ENCODE measurements around the gene SOWAHA.

The SOWAHA gene

DNA sequence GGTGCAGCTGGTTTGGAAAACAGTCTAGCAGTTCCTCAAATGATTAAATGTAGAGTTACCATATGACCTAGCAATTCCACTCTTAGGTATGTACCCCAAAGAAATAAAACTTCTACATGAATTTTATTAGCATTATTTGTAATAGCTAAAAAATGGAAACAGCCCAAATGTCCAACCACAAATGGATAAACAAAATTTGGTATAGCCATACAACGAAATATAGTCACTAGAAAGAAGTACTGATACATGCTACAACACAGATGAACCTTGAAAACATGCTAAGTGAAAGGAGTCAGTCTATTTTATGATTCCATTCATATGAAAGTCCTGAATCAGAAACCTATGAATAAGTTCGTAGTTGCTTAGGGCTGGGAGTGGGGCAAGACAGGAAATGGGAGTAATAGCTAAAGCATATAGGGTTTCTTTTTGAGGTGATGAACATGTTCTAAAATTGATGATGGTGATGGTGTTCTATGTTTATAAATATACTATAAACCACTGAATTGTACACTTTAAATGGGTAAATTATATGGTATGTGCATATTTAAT lies 46.9 kb downstream of the SOWAHA start:
- DNase-seq = no peak

- DNase-seq = no peak
These were observed 47.6 kb downstream of the SOWAHA start for GRCh38 chr5:132860742-132861141.

- DNase-seq = no peak
These were observed 52.7 kb downstream of the SOWAHA start for GRCh38 chr5:132865668-132866341.

Data from NK-92 treated with Interleukin-12 subunit alpha and Interleukin-12 subunit beta, amount 100 ng/mL, for 24 hours (cell line).